ENCODE data around the gene CCL27.

Gene CCL27

GRCh38 chr9:34635556-34635955 is 26.9 kb downstream of the CCL27 start:
- peak overlapping the region in 1 of 2 donors; percentile 29 for H3K9ac ChIP-seq (ENCODE audit: low read length in 2 of 2)
- peak overlapping the region in 1 of 2 donors; percentile 22 for H3K4me3 ChIP-seq (ENCODE audit: low read length in 2 of 2)
- H3K4me1 ChIP-seq (ENCODE audit: control insufficient read depth, insufficient read depth, low read length), result peaks cover 33% of the 10 kb centered on the region
- H3K9me3 ChIP-seq (ENCODE audit: control insufficient read depth in 2 of 2, low read length in 2 of 2), result no peaks in the 10 kb centered on the region
- no peaks in the 10 kb centered on the region for H3K27me3 ChIP-seq (ENCODE audit: control insufficient read depth in 1 of 2, insufficient read depth in 2 of 2, low read length in 2 of 2)
- H3K36me3 ChIP-seq (ENCODE audit: control insufficient read depth in 2 of 2, insufficient read depth in 2 of 2, low read length in 2 of 2), result peaks cover 0 to 2% of the 10 kb centered on the region in 2 donors
- H3K27ac ChIP-seq (ENCODE audit: low read length), result no peak overlapping the region

- peaks cover 33% of the 10 kb centered on the region for H3K4me1 ChIP-seq (ENCODE audit: control insufficient read depth, insufficient read depth, low read length)
- H3K27ac ChIP-seq (ENCODE audit: low read length), result no peak overlapping the region
- H3K36me3 ChIP-seq (ENCODE audit: control insufficient read depth in 2 of 2, insufficient read depth in 2 of 2, low read length in 2 of 2), result peaks cover 0 to 2% of the 10 kb centered on the region in 2 donors
- H3K4me3 ChIP-seq (ENCODE audit: low read length in 2 of 2), result no peak overlapping the region
- H3K27me3 ChIP-seq (ENCODE audit: control insufficient read depth in 1 of 2, insufficient read depth in 2 of 2, low read length in 2 of 2), result no peaks in the 10 kb centered on the region
- H3K9me3 ChIP-seq (ENCODE audit: control insufficient read depth in 2 of 2, low read length in 2 of 2), result no peaks in the 10 kb centered on the region
- H3K9ac ChIP-seq (ENCODE audit: low read length in 2 of 2), result no peak overlapping the region
Measured at GRCh38 chr9:34634551-34635248, 27.8 kb downstream of the CCL27 start.

GRCh38 chr9:34633851-34634550 is 28.5 kb downstream of the CCL27 start:
- Histone ChIP-seq H3K27ac (ENCODE audit: low read length) (no peak overlapping the region), H3K27me3 (ENCODE audit: control insufficient read depth in 1 of 2, insufficient read depth in 2 of 2, low read length in 2 of 2) (peaks cover 5 to 6% of the 10 kb centered on the region in 2 donors), H3K9ac (ENCODE audit: low read length in 2 of 2) (no peak overlapping the region), H3K4me1 (ENCODE audit: control insufficient read depth, insufficient read depth, low read length) (peaks cover 38% of the 10 kb centered on the region), H3K4me3 (ENCODE audit: low read length in 2 of 2) (no peak overlapping the region), H3K9me3 (ENCODE audit: control insufficient read depth in 2 of 2, low read length in 2 of 2) (no peaks in the 10 kb centered on the region), H3K36me3 (ENCODE audit: control insufficient read depth in 2 of 2, insufficient read depth in 2 of 2, low read length in 2 of 2) (peaks cover 0 to 2% of the 10 kb centered on the region in 2 donors)

- H3K36me3 ChIP-seq (ENCODE audit: control insufficient read depth in 2 of 2, insufficient read depth in 2 of 2, low read length in 2 of 2), result peaks cover 0 to 2% of the 10 kb centered on the region in 2 donors
- peaks cover 38% of the 10 kb centered on the region for H3K4me1 ChIP-seq (ENCODE audit: control insufficient read depth, insufficient read depth, low read length)
- peak overlapping the region in 1 of 2 donors; percentile 21 for H3K9ac ChIP-seq (ENCODE audit: low read length in 2 of 2)
- H3K4me3 ChIP-seq (ENCODE audit: low read length in 2 of 2), result no peak overlapping the region
- H3K9me3 ChIP-seq (ENCODE audit: control insufficient read depth in 2 of 2, low read length in 2 of 2), result no peaks in the 10 kb centered on the region
- H3K27me3 ChIP-seq (ENCODE audit: control insufficient read depth in 1 of 2, insufficient read depth in 2 of 2, low read length in 2 of 2), result peaks cover 9 to 13% of the 10 kb centered on the region in 2 donors
- no peak overlapping the region for H3K27ac ChIP-seq (ENCODE audit: low read length)
Measured at GRCh38 chr9:34633166-34633565, 29.3 kb downstream of the CCL27 start.

- Histone ChIP-seq H3K36me3 (ENCODE audit: control insufficient read depth in 2 of 2, insufficient read depth in 2 of 2, low read length in 2 of 2) (peaks cover 0 to 2% of the 10 kb centered on the region in 2 donors), H3K4me1 (ENCODE audit: control insufficient read depth, insufficient read depth, low read length) (peaks cover 20% of the 10 kb centered on the region), H3K9me3 (ENCODE audit: control insufficient read depth in 2 of 2, low read length in 2 of 2) (no peaks in the 10 kb centered on the region), H3K9ac (ENCODE audit: low read length in 2 of 2) (no peak overlapping the region), H3K27ac (ENCODE audit: low read length) (no peak overlapping the region), H3K4me3 (ENCODE audit: low read length in 2 of 2) (no peak overlapping the region), H3K27me3 (ENCODE audit: control insufficient read depth in 1 of 2, insufficient read depth in 2 of 2, low read length in 2 of 2) (peaks cover 35 to 38% of the 10 kb centered on the region in 2 donors)
Measured at GRCh38 chr9:34630402-34631154, 31.9 kb downstream of the CCL27 start.

- Histone ChIP-seq H3K9ac (ENCODE audit: low read length in 2 of 2) (no peak overlapping the region), H3K27ac (ENCODE audit: low read length) (no peak overlapping the region), H3K27me3 (ENCODE audit: control insufficient read depth in 1 of 2, insufficient read depth in 2 of 2, low read length in 2 of 2) (peaks cover 44 to 49% of the 10 kb centered on the region in 2 donors), H3K36me3 (ENCODE audit: control insufficient read depth in 2 of 2, insufficient read depth in 2 of 2, low read length in 2 of 2) (no peaks in the 10 kb centered on the region), H3K4me1 (ENCODE audit: control insufficient read depth, insufficient read depth, low read length) (peaks cover 18% of the 10 kb centered on the region), H3K9me3 (ENCODE audit: control insufficient read depth in 2 of 2, low read length in 2 of 2) (no peaks in the 10 kb centered on the region), H3K4me3 (ENCODE audit: low read length in 2 of 2) (peak overlapping the region; percentile 47 to 70)
Measured at GRCh38 chr9:34629491-34629808, 33.0 kb downstream of the CCL27 start.

- no peaks in the 10 kb centered on the region for H3K36me3 ChIP-seq (ENCODE audit: control insufficient read depth in 2 of 2, insufficient read depth in 2 of 2, low read length in 2 of 2)
- H3K4me1 ChIP-seq (ENCODE audit: control insufficient read depth, insufficient read depth, low read length), result peaks cover 15% of the 10 kb centered on the region
- H3K9me3 ChIP-seq (ENCODE audit: control insufficient read depth in 2 of 2, low read length in 2 of 2), result no peaks in the 10 kb centered on the region
- H3K27me3 ChIP-seq (ENCODE audit: control insufficient read depth in 1 of 2, insufficient read depth in 2 of 2, low read length in 2 of 2), result peaks cover 48 to 55% of the 10 kb centered on the region in 2 donors
- peak within 1 kb of the TSS; percentile 13 to 29 for H3K9ac ChIP-seq (ENCODE audit: low read length in 2 of 2)
- peak within 1 kb of the TSS; percentile 47 to 70 for H3K4me3 ChIP-seq (ENCODE audit: low read length in 2 of 2)
- no peak within 1 kb of the TSS for H3K27ac ChIP-seq (ENCODE audit: low read length)
Measured at GRCh38 chr9:34628656-34629490, 33.6 kb downstream of the CCL27 start, which contains the start of gene ARID3C. Gene ARID3C, minus strand, starts transcription at chr9:34629066. Its CDS starts 1,052 bp downstream, at chr9:34628014.

GRCh38 chr9:34627716-34628655 is 34.5 kb downstream of the CCL27 start:
- H3K4me3 ChIP-seq (ENCODE audit: low read length in 2 of 2), result peak overlapping the region; percentile 47 to 70
- peak overlapping the region; percentile 13 to 29 for H3K9ac ChIP-seq (ENCODE audit: low read length in 2 of 2)
- peaks cover 55 to 63% of the 10 kb centered on the region in 2 donors for H3K27me3 ChIP-seq (ENCODE audit: control insufficient read depth in 1 of 2, insufficient read depth in 2 of 2, low read length in 2 of 2)

GRCh38 chr9:34625186-34625486 is 37.3 kb downstream of the CCL27 start:
- Histone ChIP-seq H3K27ac (ENCODE audit: low read length) (no peak overlapping the region), H3K4me3 (ENCODE audit: low read length in 2 of 2) (no peak overlapping the region)

More at GRCh38 chr9:34627716-34628655, 34.5 kb downstream of the CCL27 start:
- H3K36me3 ChIP-seq (ENCODE audit: control insufficient read depth in 2 of 2, insufficient read depth in 2 of 2, low read length in 2 of 2), result no peaks in the 10 kb centered on the region
- no peaks in the 10 kb centered on the region for H3K9me3 ChIP-seq (ENCODE audit: control insufficient read depth in 2 of 2, low read length in 2 of 2)
- no peak overlapping the region for H3K27ac ChIP-seq (ENCODE audit: low read length)
- peaks cover 18% of the 10 kb centered on the region for H3K4me1 ChIP-seq (ENCODE audit: control insufficient read depth, insufficient read depth, low read length)

More at GRCh38 chr9:34625186-34625486, 37.3 kb downstream of the CCL27 start:
- H3K4me1 ChIP-seq (ENCODE audit: control insufficient read depth, insufficient read depth, low read length), result peaks cover 26% of the 10 kb centered on the region
- H3K9ac ChIP-seq (ENCODE audit: low read length in 2 of 2), result no peak overlapping the region
- H3K9me3 ChIP-seq (ENCODE audit: control insufficient read depth in 2 of 2, low read length in 2 of 2), result no peaks in the 10 kb centered on the region
- no peaks in the 10 kb centered on the region for H3K36me3 ChIP-seq (ENCODE audit: control insufficient read depth in 2 of 2, insufficient read depth in 2 of 2, low read length in 2 of 2)
- H3K27me3 ChIP-seq (ENCODE audit: control insufficient read depth in 1 of 2, insufficient read depth in 2 of 2, low read length in 2 of 2), result peaks cover 59 to 71% of the 10 kb centered on the region in 2 donors

All from stomach smooth muscle (tissue), 2 donors.